GM18508 (cell line): ENCODE data around the gene ITGB3.

Experiments used
- ATAC-seq: cut with Tn5 transposase; IDR thresholded peaks from one replicate; pipeline ENCODE4 v1.9.1; 2021; ENCODE audit warnings: moderate number of reproducible peaks; ENCODE audit not compliant: insufficient read depth, unreplicated experiment

Gene ITGB3

GRCh38 chr17:47273245-47273644, 19.6 kb downstream of the ITGB3 start:
- ATAC-seq = no peak

GRCh38 chr17:47274319-47275069, 20.9 kb downstream of the ITGB3 start:
- ATAC-seq = no peak

- no peak for ATAC-seq
Measured at GRCh38 chr17:47275245-47275984, 21.8 kb downstream of the ITGB3 start.

DNA sequence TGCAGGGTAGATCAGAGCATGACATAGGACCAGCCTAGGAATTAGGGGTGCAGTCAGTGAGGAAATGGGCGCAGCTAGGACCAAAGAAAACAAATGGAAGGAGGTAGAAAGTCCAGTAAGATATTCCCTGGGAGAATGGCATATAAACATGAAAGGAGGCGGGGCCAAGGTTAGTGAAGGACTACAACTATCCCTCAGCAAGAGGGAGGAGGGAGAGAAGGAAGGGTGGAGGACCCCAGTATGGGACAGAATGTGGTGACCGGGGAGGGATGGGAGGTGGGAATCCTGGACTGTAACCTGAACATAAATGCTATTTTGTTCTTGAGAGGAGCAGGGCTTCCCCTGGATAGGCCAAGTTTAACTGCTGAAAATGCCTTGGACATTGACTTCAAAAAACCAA, 22.8 kb downstream of the ITGB3 start:
- ATAC-seq = no peak

DNA sequence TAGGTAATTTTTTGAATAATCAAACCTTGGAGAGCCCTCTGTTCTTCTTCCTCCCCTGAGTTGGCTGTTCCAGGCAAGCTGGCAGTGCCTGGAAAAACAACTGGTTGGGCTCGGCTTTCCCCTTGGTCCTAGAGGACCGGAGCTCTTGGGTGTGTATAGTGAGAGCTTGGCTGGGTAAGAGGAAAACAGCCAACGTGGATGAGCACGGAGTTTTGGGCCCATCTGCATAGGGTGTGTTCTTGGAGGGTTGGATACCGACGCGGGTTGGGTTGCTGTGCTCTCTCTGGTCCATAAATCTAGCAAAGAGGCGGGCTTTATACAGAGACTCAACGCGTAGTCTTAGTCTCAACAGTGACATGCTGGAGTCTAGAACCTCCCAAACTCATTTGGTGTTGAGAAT, 23.2 kb downstream of the ITGB3 start:
- ATAC-seq = no peak

GRCh38 chr17:47277921-47278320, 24.3 kb downstream of the ITGB3 start:
- ATAC-seq = no peak

DNA sequence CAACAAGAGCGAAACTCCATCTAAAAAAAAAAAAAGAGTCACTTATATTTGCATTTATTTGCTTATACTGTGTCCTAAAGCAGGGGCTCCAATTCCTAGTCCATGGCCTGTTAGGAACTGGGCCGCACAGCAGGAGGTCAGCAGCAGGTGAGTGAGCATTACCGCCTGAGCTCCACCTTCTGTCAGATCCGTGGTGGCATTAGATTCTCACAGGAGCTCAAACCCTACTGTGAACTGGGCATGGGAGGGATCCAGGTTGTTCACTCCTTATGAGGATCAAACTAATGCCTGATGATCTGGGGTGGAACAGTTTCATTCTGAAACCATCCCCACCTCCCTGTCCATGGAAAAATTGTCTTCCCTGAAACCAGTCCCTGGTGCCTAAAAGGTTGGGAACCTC, 24.9 kb downstream of the ITGB3 start:
- no peak for ATAC-seq

- ATAC-seq = no peak
Measured at GRCh38 chr17:47279062-47279801, 25.6 kb downstream of the ITGB3 start.

DNA sequence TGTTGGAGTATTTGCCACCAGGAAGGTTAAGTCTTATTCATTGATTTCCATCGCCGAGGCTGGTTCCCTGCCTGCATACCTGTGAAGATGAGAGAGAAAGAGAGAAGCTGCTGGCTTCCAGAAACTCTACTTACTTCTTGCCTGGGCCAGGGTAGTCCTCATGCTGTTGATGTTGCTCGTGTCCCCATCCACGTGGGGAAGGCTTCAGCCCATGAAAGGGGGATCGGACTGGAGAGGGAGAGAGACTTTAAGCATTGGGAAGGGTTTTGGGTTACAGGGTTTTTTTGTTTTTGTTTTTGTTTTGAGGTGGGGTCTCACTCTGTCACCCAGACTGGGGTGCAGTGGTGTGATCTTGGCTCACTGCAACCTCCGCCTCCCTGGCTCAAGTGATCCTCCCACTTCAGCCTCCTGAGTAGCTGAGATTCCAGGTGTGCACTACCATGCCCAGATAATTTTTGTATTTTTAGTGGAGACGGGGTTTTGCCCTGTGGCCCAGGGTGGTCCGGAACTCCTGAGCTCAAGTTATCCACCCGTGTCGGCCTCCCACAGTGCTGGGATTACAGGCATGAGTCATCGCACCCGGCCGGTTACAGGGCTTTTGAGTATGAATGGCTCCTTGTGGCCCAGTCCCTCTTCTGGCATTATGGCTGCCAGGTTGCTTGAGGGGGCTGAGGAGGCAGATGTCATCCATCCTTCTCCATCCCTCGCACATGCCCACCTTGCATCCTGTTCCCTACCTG, 26.6 kb downstream of the ITGB3 start:
- no peak for ATAC-seq

- no peak for ATAC-seq
Measured at GRCh38 chr17:47281216-47281615, 27.6 kb downstream of the ITGB3 start.

GRCh38 chr17:47285003-47285402, 31.4 kb downstream of the ITGB3 start:
- no peak for ATAC-seq

GRCh38 chr17:47286198-47286914, 32.7 kb downstream of the ITGB3 start:
- ATAC-seq = peak; percentile 47

DNA sequence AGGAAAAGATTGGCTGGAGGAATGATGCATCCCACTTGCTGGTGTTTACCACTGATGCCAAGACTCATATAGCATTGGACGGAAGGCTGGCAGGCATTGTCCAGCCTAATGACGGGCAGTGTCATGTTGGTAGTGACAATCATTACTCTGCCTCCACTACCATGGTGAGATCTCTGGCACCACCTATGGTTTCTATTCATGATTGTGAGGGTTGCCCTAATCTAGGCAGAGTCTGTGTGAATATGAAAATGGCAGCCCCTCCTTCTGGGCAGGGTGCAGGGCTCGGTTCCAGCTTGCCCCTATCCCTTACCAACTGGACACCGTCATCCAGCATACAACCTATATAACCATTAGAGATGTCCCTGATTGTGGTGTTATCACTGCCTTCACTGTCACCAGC, 33.4 kb downstream of the ITGB3 start:
- ATAC-seq = no peak

DNA sequence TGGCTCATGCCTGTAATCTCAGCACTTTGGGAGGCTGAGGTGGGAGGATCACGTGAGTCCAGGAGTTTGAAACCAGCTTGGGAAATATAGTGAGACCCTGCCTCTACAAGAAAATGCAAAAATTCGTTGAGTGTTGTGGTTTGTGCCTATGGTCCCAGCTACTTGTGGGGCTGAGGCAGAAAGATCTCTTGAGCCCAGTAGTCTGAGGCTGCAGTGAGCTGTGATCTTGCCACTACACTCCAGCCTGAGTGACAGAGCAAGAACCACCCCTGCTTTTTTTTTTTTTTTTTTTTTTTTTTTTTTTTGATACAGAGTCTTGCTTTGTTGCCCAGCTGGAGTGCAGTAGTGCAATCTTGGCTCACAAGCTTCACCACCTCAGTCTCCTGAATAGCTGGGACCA, 34.0 kb downstream of the ITGB3 start:
- no peak for ATAC-seq

GRCh38 chr17:47288531-47289116, 35.0 kb downstream of the ITGB3 start:
- ATAC-seq = no peak

DNA sequence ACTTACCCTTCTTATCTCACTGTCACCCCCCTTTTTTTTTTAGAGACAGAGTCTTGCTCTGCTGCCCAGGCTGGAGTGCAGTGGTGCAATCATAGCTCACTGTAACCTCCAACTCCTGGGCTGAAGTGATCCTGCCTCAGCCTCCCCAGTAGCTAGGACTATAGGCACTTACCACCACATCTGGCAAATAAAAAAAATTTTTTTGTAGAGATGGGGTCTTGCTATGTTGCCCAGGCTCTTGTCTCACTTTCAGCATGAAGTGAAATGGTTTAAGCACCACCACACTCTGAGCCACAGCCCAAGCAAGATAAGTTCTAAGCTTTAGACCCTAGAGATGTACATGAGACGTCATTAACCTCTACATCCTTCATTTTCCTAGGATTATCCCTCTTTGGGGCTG, 35.7 kb downstream of the ITGB3 start:
- ATAC-seq = no peak

DNA sequence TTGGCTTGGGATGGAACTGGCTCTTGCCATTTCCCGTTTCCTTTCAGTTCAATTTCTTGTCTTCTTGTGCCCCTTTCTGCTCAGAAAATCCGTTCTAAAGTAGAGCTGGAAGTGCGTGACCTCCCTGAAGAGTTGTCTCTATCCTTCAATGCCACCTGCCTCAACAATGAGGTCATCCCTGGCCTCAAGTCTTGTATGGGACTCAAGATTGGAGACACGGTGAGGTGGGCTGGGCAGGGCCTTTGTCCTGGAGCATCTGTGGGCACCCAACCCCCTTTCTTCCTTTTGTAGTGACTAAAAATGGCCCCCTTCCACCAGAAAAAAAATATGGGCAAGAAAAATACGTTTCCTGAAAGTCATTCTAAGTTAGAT, 37.2 kb downstream of the ITGB3 start:
- no peak for ATAC-seq

GRCh38 chr17:47291242-47291873, 37.7 kb downstream of the ITGB3 start:
- ATAC-seq = no peak

DNA sequence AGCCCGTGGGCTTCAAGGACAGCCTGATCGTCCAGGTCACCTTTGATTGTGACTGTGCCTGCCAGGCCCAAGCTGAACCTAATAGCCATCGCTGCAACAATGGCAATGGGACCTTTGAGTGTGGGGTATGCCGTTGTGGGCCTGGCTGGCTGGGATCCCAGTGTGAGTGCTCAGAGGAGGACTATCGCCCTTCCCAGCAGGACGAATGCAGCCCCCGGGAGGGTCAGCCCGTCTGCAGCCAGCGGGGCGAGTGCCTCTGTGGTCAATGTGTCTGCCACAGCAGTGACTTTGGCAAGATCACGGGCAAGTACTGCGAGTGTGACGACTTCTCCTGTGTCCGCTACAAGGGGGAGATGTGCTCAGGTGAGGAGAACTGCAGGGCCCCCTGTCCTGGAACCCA, 38.6 kb downstream of the ITGB3 start:
- ATAC-seq = no peak
